Measurements from ENCODE around the gene KDM3A. TPM values are rescaled to one million over a fixed set of nuclear protein-coding genes. Genes with fewer than 3 reads are reported as not detected.

KDM3A gene
- total and polyA plus RNA-seq, 10 donors = 16.1 to 87.5 (median 45.5) TPM

DNA sequence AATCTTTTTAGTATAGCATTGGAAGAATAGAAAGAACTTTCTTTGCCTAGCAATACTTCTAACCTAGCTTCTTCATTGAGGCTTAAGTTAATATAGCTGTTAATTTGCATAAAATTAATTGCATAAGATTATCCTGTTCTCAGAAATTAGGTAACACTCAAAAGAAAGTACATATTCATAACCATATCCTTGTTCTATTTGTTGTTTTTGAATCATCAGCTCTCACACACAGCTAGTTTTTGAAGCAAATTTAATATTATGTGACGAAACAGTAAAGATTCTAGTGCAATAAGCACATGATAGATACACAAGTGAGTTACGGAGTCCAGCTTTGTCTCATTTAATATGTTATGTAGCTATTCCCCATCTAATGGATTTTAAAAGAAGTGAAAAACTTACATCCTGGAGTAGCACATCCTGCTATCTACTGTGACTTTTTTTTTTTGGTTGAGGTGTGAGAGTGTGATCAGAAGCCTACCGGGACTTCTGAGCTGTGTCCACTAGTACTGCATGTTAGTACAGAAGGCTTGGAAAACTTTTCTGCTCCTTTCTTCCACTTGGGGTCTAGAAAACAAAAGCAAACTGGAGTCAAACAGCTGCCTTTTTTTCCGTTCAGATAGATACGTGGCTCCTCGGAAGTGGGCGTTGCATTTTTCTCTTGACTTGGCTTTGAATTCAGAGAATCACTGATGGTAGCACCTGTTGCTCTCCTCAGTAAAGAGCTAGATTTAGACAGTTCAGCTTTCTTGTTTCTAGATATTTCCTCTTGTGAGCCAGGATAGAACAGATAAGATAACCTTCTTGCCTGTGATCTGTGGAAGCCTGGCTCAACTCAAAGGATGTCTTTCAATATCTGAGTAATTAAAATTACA lies 27.2 kb downstream of the KDM3A start:
- no peak for DNase-seq
- peaks cover 3 to 100% (median 73%) of the 10 kb centered on the region in 6 donors for H3K36me3 ChIP-seq
- no peak for TF ChIP-seq CTCF (IDR thresholded peaks at IDR 0.05 in 8 of 11, conservative IDR thresholded peaks at IDR 0.05 in 3 of 11)
- no peak for TF ChIP-seq POLR2A (IDR thresholded peaks at IDR 0.05)
- TF ChIP-seq POLR2AphosphoS5 (IDR thresholded peaks at IDR 0.05) = no peak
- H3K4me3 ChIP-seq = no peak overlapping the region
- 86 to 91% (median 88%) methylated on average over 7 of the region's 7 CpGs for WGBS, 5 donors
- H3K9me3 ChIP-seq = no peaks in the 10 kb centered on the region
- intact Hi-C loops (cut with DNase I; ENCODE audit: low total_unique reads) = no loop called here
- no peak overlapping the region for H3K27ac ChIP-seq
- H3K27me3 ChIP-seq (replicated peaks in 1 of 7) = no peaks in the 10 kb centered on the region
- H3K4me1 ChIP-seq = peaks cover 0 to 27% (median 2%) of the 10 kb centered on the region in 6 donors

DNA sequence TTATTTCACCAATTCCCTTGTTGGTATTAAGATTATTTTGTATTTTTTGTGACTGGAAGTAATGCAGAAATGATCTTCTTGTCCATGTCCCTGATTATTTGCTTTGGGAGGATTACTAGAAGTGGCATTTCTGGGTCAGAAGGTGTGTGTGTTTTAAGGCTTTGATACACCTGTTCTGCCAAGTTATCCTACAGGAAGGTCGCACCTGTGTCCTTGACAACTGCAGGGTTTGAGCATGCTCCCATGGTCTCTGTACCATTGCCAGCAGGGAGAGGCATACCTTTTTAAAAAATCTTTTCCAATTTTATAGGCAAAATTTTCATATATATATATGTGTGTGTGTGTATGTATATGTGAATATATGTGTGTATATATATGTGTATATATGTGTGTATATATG lies 29.7 kb downstream of the KDM3A start:
- Histone ChIP-seq H3K4me1 (peaks cover 0 to 29% (median 2%) of the 10 kb centered on the region in 6 donors), H3K27ac (no peak overlapping the region), H3K36me3 (peaks cover 0 to 100% (median 73%) of the 10 kb centered on the region in 6 donors), H3K4me3 (no peak overlapping the region), H3K27me3 (replicated peaks in 1 of 7) (no peaks in the 10 kb centered on the region), H3K9me3 (no peaks in the 10 kb centered on the region)
- WGBS, 5 donors = 94 to 97% (median 97%) methylated on average over 1 of the region's 1 CpG
- TF ChIP-seq CTCF (IDR thresholded peaks at IDR 0.05 in 8 of 11, conservative IDR thresholded peaks at IDR 0.05 in 3 of 11) = no peak
- TF ChIP-seq POLR2AphosphoS5 (IDR thresholded peaks at IDR 0.05) = no peak
- TF ChIP-seq POLR2A (IDR thresholded peaks at IDR 0.05) = no peak
- DNase-seq = no peak
- intact Hi-C loops (cut with DNase I; ENCODE audit: low total_unique reads) = no loop called here

DNA sequence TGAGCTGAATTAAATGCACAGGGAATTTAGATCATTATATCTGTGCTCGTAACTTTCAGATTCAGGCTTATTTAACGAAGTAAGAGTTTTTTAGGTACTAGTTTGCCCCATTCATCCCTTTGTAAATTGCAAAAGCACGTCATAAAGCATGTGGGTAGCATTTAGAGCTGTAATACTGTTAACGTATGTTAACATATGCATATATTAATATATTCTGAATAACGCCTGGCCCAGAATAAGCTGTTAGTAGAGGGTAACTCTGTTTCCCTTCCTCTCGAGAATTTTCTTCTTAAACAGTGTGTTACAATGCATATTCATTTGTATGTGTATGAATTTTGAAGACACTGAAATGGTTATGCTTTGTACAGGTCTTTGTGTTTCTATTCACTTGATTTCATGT lies 30.5 kb downstream of the KDM3A start:
- WGBS, 5 donors = 95 to 97% (median 96%) methylated on average over 6 of the region's 6 CpGs
- TF ChIP-seq POLR2A (IDR thresholded peaks at IDR 0.05) (no peak), CTCF (IDR thresholded peaks at IDR 0.05 in 8 of 11, conservative IDR thresholded peaks at IDR 0.05 in 3 of 11) (no peak), POLR2AphosphoS5 (IDR thresholded peaks at IDR 0.05) (no peak)
- no peaks in the 10 kb centered on the region for H3K9me3 ChIP-seq
- H3K4me3 ChIP-seq = no peak overlapping the region
- H3K36me3 ChIP-seq = peaks cover 0 to 100% (median 72%) of the 10 kb centered on the region in 6 donors
- peaks cover 0 to 29% (median 2%) of the 10 kb centered on the region in 6 donors for H3K4me1 ChIP-seq
- H3K27ac ChIP-seq = no peak overlapping the region
- intact Hi-C loops (cut with DNase I; ENCODE audit: low total_unique reads) = no loop called here
- no peak for DNase-seq
- H3K27me3 ChIP-seq (replicated peaks in 1 of 7) = no peaks in the 10 kb centered on the region

- Histone ChIP-seq H3K27ac (no peak overlapping the region), H3K36me3 (peaks cover 0 to 100% (median 86%) of the 10 kb centered on the region in 6 donors), H3K4me1 (peaks cover 0 to 19% (median 0%) of the 10 kb centered on the region in 6 donors), H3K9me3 (no peaks in the 10 kb centered on the region), H3K27me3 (replicated peaks in 1 of 7) (no peaks in the 10 kb centered on the region), H3K4me3 (no peak overlapping the region)
- intact Hi-C loops (cut with DNase I; ENCODE audit: low total_unique reads) = no loop called here
- no peak for TF ChIP-seq CTCF (IDR thresholded peaks at IDR 0.05 in 8 of 11, conservative IDR thresholded peaks at IDR 0.05 in 3 of 11)
- TF ChIP-seq POLR2A (IDR thresholded peaks at IDR 0.05) = no peak
- TF ChIP-seq POLR2AphosphoS5 (IDR thresholded peaks at IDR 0.05) = no peak
- DNase-seq = no peak
These were observed 34.9 kb downstream of the KDM3A start for GRCh38 chr2:86476092-86476491.
